Astrocyte (in vitro differentiated cells and primary cell): Measurements from ENCODE around the gene SIGLEC15.

Experiments used
- EZH2 ChIP-seq: IDR thresholded peaks from 2 replicates; pipeline ENCODE4 v1.6.1; 2012; ENCODE audit warnings: mild to moderate bottlenecking, low read length, inconsistent platforms; ENCODE audit not compliant: insufficient read depth
- TF ChIP-seq, protein P1 (sequence below): IDR thresholded peaks from 2 replicates; pipeline ENCODE4 v1.5.1; 2011; ENCODE audit warnings: low read depth, mild to moderate bottlenecking, inconsistent platforms, low read length, moderate library complexity; ENCODE audit not compliant: insufficient read depth

DNA sequence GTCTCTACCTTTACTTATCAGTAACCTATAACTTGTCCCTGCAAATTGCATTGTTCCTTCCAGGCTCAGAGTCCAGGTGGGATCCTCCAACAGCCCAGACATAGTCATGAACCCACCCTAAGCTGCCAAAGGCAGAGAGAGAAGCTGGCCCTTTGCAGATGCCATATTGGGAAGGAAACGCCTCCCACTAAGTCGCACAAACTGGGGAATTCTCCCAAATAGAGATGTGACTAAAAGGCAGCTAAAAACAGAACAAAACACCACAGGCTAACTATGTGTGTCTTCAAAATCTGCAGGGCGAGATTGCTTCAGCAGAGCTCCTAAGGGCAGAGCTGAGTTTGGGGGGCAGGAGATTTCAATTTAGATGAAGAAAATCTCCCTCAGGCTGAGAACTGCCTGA, 38.5 kb upstream of the SIGLEC15 start:
- TF ChIP-seq, protein P1, sequence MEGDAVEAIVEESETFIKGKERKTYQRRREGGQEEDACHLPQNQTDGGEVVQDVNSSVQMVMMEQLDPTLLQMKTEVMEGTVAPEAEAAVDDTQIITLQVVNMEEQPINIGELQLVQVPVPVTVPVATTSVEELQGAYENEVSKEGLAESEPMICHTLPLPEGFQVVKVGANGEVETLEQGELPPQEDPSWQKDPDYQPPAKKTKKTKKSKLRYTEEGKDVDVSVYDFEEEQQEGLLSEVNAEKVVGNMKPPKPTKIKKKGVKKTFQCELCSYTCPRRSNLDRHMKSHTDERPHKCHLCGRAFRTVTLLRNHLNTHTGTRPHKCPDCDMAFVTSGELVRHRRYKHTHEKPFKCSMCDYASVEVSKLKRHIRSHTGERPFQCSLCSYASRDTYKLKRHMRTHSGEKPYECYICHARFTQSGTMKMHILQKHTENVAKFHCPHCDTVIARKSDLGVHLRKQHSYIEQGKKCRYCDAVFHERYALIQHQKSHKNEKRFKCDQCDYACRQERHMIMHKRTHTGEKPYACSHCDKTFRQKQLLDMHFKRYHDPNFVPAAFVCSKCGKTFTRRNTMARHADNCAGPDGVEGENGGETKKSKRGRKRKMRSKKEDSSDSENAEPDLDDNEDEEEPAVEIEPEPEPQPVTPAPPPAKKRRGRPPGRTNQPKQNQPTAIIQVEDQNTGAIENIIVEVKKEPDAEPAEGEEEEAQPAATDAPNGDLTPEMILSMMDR: no peak
- TF ChIP-seq EZH2: no peak
